HG02759 (cell line): Measurements from ENCODE around the gene KIF5A.
"Not testable (repeated sequence)": the region's sequence is repeated elsewhere in the genome, so short reads cannot be mapped to it uniquely, and the experiment has no call there.

Experiments
- ATAC-seq: cut with Tn5 transposase; IDR thresholded peaks from one replicate; pipeline ENCODE4 v1.9.1; 2021; ENCODE audit warnings: mild to moderate bottlenecking, moderate library complexity; ENCODE audit not compliant: unreplicated experiment

The KIF5A gene

DNA sequence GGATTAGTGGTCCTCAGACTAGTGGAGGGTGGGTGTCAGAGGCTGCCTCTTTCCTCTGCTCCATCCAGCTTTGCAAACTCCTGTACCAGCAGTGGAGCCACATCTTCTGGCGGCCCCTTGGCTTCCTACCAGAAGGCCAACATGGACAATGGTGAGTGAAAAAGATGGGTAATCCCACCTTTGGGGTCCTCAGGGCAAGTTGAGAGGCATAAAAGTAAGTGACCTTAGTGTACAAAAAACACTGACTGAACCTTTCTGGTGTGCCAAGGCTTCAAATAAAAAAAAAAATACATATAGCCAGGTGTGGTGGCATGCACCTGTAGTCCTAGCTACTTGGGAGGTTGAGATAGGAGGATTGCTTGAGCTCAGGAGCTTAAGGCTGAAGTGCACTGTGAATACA, 32.0 kb downstream of the KIF5A start:
- no peak for ATAC-seq

- no peak for ATAC-seq
These were observed 32.6 kb downstream of the KIF5A start for GRCh38 chr12:57582440-57582839.

- ATAC-seq, result peak; percentile 95
These were observed 33.4 kb downstream of the KIF5A start for GRCh38 chr12:57583008-57583831.

DNA sequence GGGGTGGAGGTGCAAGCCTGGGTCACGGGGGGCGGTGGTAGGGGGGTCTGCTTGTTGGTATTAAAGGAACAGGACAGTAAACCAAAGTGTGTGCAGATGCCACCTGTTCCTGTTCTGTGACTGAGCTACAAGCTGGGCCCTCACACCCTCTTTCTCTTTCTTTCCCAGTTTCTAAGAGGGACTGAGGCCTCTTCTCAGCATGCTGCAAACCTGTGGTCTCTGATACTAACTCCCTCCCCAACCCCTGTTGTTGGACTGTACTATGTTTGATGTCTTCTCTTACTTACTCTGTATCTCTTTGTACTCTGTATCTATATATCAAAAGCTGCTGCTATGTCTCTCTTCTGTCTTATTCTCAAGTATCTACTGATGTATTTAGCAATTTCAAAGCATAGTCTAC, 34.2 kb downstream of the KIF5A start:
- no peak for ATAC-seq

GRCh38 chr12:57584690-57585089, 34.8 kb downstream of the KIF5A start:
- ATAC-seq, result no peak

GRCh38 chr12:57585156-57585555, 35.3 kb downstream of the KIF5A start:
- no peak for ATAC-seq

GRCh38 chr12:57586128-57586527, 36.3 kb downstream of the KIF5A start:
- ATAC-seq, result no peak

GRCh38 chr12:57586832-57587429, 37.1 kb downstream of the KIF5A start:
- ATAC-seq, result no peak

- ATAC-seq, result not testable (repeated sequence)
These were observed 39.2 kb downstream of the KIF5A start for GRCh38 chr12:57588951-57589610.

DNA sequence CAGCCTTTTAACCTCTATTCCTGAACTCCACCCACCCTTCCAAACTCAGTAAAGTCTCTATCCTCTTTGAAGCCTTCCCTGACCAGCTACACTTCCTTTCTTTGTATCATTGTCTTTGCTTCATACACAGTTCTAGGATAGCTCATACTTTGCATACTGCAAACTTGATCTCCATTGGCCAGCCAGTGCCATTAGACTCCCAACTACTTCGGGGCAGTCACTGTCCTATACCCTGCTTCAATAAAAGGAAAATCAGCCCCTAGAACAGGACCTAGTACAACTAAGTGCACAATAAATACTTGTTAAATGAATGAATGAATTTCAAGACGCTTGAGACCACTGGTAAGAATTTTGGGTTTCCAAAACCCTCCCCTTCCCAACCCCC, 40.6 kb downstream of the KIF5A start:
- ATAC-seq, result no peak

DNA sequence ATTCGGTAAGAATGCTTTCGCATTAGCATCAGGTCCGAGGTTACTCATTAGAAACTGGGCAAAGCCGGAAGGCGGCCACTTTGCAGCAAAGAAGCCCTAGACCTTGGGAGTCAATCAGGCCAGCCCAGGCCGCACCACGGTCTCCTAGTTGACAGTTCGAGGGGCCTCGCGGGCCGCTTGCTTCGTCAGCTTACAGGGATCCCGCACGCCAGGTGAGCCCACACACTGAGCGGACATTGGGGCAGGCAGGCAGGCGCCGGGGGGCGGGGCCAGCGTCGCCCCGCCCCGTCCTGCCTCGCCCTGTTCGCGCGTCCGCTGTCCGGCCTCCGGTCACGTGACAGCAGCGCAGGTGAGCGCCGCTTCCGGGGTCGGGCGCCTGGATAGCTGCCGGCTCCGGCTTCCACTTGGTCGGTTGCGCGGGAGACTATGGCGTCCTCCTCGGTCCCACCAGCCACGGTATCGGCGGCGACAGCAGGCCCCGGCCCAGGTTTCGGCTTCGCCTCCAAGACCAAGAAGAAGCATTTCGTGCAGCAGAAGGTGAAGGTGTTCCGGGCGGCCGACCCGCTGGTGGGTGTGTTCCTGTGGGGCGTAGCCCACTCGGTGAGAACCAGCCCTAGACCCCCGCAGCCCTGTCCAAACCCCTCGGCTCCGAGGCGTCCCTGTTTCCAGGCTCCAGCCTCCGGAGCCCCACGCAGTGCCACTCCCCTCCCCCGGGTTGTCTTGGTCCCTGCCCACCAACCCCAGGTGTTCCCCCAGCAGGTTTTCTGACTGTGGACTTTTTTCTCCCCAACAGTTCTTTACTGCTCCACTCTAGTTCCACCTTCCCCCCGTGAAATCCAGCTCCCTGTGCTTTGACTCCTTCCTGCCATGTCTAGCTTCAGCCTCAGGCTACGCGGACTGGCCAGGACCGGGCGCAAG, 41.3 kb downstream of the KIF5A start, which contains the start of gene PIP4K2C:
TSS of gene PIP4K2C (plus strand) at position 329 of the 918 bp plus-strand sequence. CDS start at position 427, 98 bp downstream.
- peak; percentile 99 for ATAC-seq

- peak; percentile 14 for ATAC-seq
These were observed 42.0 kb downstream of the KIF5A start for GRCh38 chr12:57591782-57592325.

- ATAC-seq, result no peak
These were observed 42.8 kb downstream of the KIF5A start for GRCh38 chr12:57592551-57593165.

DNA sequence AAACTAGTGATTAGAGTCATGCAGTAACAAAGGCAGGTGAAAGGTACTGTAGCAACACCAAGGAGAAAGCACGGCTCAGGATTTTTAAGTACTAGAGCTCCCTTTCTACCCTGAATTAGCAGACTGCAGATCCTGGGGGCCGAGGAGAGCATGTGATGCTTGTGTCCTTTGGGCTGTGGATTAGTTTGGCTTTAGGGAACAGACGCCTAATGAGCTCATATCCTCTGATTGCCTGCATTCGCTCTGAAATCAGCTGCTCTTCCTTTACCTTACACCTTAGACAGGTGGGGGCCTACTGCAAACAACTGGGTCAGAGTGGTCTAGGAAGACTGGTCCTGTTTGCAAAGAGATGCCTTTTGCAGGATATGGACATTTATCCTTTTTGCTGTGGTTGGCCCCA, 43.3 kb downstream of the KIF5A start:
- no peak for ATAC-seq

DNA sequence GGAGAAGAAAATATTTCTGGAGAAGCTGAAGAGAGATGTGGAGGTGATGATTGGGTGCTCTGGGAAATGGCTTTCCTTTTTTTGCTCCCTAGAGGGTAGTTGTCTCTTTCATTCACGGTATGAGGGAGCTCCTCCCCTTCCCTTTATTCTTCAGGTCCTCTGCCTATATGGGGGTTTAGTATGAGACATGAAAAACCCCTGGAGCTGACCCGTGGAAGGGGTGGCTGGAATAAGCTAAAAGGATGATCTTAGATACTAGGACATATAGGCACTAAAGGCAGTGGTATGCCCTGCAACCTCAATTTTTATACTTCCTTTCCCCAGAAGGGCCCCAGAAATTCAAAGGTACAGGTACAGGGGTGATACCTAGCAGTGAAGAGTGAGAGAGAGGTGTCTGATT, 50.6 kb downstream of the KIF5A start:
- no peak for ATAC-seq

DNA sequence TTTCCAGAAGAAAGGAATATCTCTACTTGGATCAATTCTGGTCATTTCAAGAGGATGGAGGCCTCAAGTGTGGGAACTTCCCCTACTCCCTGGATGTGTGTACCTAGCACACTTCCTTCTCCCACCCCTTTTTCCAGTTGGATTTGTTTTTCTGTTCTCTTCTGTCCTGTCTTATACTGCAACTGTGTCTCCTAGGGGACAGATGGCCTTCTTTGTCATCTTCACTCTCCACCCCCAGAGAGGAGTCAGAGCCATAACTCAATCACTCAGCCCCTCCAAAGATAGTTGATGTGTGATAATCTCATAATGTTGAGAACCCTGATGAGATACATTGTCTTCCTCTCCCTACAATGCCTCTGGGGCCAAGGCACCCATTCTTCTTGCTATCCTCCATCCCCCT, 52.7 kb downstream of the KIF5A start:
- ATAC-seq, result no peak

- ATAC-seq, result no peak
These were observed 53.5 kb downstream of the KIF5A start for GRCh38 chr12:57603324-57603723.

DNA sequence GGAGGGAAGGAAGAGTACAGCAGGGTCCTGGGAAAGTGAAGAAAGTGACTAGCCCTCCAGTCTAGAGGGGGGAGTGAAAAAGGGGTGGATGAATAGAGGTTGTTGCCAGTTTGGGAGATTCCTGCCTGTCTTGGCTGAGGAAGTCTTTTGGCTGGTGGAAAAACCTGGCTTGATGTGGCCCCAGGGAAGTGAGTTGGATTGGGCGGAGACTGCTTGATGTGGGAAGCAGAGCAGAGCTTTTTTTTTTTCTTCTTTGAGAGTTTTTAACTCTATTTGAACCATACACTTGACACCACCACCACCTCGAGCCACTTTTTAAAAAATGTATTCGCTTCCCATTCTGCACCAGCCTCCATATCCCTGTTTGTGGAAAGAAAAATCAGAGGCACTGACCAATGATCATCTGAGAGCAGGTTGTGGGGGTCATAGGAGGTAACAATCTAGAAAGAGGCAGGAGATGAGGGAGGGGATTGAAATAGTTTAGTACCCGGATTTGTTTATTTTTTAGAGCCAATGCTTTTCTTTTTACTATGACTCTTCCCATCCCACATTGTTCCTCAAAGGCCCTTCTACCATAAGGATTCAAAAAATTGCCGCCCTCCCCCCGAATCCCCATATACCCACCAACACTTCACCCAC, 54.1 kb downstream of the KIF5A start:
- no peak for ATAC-seq

GRCh38 chr12:57604454-57604991, 54.7 kb downstream of the KIF5A start, which contains the start of gene DTX3:
Gene DTX3 (plus strand): TSS chr12:57604824. CDS start chr12:57606518, 1,694 bp downstream.
- ATAC-seq, result peak; percentile 73
